Activated naive CD4-positive, alpha-beta T cell treated with anti-CD3 and anti-CD28 coated beads, Interleukin-2, amount 50 U/mL, for 72 hours (primary cell): ENCODE data around the gene ARFGAP3. TPM values are rescaled to one million over a fixed set of nuclear protein-coding genes. Genes with fewer than 3 reads are reported as not detected.
"Not testable (repeated sequence)": the region's sequence is repeated elsewhere in the genome, so short reads cannot be mapped to it uniquely, and the experiment has no call there.

Experiments
- ATAC-seq, 2 donors: fragments of 150-1000 bp; cut with Tn5 transposase; 2 replicates each; pipeline ENCODE4 v1.10.0; 2021; ENCODE audit warnings: mild to moderate bottlenecking in 2 of 2, moderate library complexity in 2 of 2
- DNase-seq, 2 donors: peaks; one replicate each; pipeline ENCODE4 v3.0.0; 2021 to 2022; ENCODE audit warnings: low spot score in 2 of 2
- H3K27ac Mint-ChIP-seq, 2 donors: one replicate each; pipeline ENCODE4 v1.8.0; 2022; ENCODE audit warnings: mild to moderate bottlenecking in 2 of 2, mixed read lengths in 2 of 2
- H3K36me3 Mint-ChIP-seq, 2 donors: one replicate each; pipeline ENCODE4 v1.8.0; 2022; ENCODE audit warnings: mixed read lengths in 2 of 2
- H3K9me3 Mint-ChIP-seq, 2 donors: one replicate each; pipeline ENCODE4 v1.8.0; 2022; ENCODE audit warnings: mixed read lengths in 2 of 2
- total RNA-seq, 2 donors: library from RNA; stranded (reverse); gene quantifications; one replicate each; pipeline ENCODE4 v1.2.3, GENCODE V29; 2022

ARFGAP3 gene
- total RNA-seq, 2 donors from 2014 or later: 23.3 to 47.3 TPM

- ATAC-seq (no peak), DNase-seq (no peak)
- Mint-ChIP-seq H3K36me3 (no peaks in the 10 kb centered on the region), H3K9me3 (no peaks in the 10 kb centered on the region), H3K27ac (no peak overlapping the region)
Measured at GRCh38 chr22:42752230-42752746, 104.8 kb downstream of the ARFGAP3 start.

- H3K9me3 Mint-ChIP-seq, H3K36me3 Mint-ChIP-seq, ATAC-seq, H3K27ac Mint-ChIP-seq, DNase-seq: not testable (repeated sequence)
Measured at GRCh38 chr22:42750421-42750820, 106.7 kb downstream of the ARFGAP3 start.

GRCh38 chr22:42747701-42748513 lies 109.2 kb downstream of the ARFGAP3 start:
- Mint-ChIP-seq H3K36me3 (no peaks in the 10 kb centered on the region), H3K27ac (peak overlapping the region in 1 of 2 donors; percentile 44), H3K9me3 (no peaks in the 10 kb centered on the region)
- DNase-seq (no peak), ATAC-seq (no peak)

Other genes with a start within 250 kb of the ARFGAP3 start
- 100 to 1,000 TPM in 1 of 2 donors, 10 to 100 TPM in 1; 71.9 to 126 TPM for gene POLDIP3, start 242.4 kb downstream of the ARFGAP3 start, total RNA-seq
- gene ATP5MGL, start 216.7 kb downstream of the ARFGAP3 start, total RNA-seq: 1 to 10 TPM in 1 of 2 donors, under 1 TPM in 1; 0.89 to 1.4 TPM
- gene CYB5R3, start 207.9 kb downstream of the ARFGAP3 start, total RNA-seq: 10 to 100 TPM; 49.7 to 84.6 TPM
- under 1 TPM in 1 of 2 donors, not detected in 1; 0.16 TPM for gene A4GALT, start 136.4 kb downstream of the ARFGAP3 start, total RNA-seq
- gene PACSIN2, start 157.9 kb upstream of the ARFGAP3 start, total RNA-seq: 10 to 100 TPM; 25.6 to 28.2 TPM
- gene TTLL1, start 232.1 kb upstream of the ARFGAP3 start, total RNA-seq: 1 to 10 TPM; 5.6 to 6.0 TPM